ENCODE results near the gene DEAF1.

DEAF1 gene

DNA sequence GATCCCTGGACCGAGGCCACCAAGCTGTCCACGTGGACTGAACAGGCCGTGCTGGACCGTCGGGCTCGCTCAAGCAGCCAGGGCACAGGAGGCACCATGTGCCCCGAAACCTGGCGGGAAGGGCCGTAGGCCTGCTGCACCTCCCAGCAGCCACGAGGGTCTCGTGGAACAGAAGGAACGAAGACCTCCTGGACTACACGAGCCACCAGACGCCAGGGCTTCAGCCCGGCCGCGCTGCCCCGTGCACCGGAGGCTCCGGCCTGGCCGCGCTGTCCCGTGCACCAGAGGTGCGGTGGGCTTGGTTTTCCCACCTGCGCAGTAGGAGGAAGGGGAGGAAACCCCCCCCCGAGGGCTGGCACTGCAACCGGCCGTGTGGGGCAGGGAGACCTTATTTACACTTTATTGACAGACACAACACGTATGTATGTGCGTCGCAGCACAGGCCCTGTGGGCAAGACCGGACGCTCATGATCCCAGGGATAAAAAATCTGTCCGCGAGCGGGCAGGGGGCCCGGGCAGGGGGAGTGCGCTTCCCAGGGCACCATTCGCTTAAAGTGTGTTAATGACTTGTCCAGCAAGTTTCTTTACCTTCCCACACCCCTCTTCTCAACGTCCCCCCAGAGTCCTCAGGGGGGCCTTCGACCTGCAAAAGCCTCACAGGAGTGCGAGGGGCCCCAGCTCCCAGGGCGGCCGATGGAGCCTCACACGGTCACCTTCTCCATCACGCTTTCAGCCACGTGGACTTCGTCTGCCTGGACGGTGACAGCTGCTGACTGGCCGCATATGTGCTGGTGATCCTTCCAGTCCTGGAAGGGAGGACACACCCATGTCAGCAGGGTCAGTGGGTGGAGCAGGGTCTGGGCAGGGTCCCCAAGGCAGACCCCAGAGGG is 50.9 kb downstream of the DEAF1 start:
- DNase-seq, result no peak

DNA sequence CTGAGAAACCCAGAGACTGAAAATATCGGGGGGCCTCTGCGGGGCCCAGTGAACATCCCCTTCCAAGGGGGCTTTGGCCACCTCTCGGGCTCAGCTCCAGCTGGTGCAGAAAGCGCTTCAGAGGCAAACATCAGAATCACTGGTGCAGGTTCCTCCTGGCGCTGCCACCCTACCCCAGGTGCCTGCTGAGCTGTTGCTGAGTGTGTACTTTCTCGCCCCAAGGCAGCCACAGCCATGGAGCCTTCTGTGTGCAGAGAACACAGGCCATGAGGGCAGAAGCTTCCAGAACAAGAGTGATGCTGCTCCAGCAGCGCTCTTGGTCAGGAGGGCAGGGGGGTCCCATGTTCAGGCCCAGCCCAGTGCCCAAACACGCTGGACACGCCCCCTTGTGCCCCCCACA is 51.7 kb downstream of the DEAF1 start:
- no peak for DNase-seq

DNA sequence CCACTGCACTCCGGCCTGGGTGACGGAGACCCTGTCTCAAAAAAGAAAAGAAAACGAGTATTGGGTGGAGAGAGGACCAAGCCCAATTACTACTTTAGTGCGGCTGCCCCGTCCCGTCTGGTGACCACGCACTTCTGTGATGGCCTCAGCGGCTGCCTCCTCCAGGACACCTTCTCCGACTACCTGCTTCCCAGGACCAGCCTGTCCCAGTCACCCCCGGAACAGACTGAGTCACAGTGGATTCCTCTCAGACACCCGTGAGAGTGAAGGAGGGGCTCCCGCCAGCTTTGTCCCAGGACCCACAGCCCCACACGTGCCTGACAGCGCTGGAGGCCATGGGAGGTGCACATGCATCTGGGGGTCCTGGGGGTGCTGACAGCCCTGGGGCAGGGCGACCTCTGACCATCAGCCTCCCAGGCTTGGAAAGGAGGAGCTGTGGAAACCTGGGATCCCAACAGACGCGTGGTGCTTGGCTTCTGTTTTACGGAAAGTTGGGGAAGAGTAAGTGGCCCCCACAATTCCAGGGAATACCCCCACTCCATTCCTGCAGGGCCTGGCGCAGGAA is 53.1 kb downstream of the DEAF1 start:
- no peak for DNase-seq

DNA sequence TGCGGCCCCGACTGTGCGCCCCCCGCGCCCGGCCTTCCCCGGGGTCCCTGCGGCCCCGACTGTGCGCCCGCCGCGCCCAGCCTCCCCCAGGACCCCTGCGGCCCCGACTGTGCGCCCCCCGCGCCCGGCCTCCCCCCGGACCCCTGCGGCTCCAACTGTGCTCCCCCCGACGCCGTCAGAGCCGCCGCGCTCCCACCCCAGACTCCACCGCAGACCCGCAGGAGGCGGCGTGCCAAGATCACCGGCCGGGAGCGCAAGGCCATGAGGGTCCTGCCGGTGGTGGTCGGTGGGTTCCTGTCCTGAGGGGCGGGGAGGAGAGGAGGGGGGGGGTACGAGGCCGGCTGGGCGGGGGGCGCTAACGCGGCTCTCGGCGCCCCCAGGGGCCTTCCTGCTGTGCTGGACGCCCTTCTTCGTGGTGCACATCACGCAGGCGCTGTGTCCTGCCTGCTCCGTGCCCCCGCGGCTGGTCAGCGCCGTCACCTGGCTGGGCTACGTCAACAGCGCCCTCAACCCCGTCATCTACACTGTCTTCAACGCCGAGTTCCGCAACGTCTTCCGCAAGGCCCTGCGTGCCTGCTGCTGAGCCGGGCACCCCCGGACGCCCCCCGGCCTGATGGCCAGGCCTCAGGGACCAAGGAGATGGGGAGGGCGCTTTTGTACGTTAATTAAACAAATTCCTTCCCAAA is 54.9 kb downstream of the DEAF1 start:
- DNase-seq, result no peak

DNA sequence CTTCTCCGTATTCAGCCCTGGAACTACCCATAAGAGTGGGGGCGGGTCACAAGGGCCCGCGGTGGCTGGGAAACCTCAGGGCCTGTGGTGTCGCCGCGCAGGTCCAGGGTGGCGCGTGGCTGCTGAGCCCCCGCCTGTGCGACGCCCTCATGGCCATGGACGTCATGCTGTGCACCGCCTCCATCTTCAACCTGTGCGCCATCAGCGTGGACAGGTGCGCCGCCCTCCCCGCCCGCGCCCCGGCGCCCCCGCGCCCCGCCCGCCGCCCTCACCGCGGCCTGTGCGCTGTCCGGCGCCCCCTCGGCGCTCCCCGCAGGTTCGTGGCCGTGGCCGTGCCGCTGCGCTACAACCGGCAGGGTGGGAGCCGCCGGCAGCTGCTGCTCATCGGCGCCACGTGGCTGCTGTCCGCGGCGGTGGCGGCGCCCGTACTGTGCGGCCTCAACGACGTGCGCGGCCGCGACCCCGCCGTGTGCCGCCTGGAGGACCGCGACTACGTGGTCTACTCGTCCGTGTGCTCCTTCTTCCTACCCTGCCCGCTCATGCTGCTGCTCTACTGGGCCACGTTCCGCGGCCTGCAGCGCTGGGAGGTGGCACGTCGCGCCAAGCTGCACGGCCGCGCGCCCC is 55.6 kb downstream of the DEAF1 start:
- no peak for DNase-seq

DNA sequence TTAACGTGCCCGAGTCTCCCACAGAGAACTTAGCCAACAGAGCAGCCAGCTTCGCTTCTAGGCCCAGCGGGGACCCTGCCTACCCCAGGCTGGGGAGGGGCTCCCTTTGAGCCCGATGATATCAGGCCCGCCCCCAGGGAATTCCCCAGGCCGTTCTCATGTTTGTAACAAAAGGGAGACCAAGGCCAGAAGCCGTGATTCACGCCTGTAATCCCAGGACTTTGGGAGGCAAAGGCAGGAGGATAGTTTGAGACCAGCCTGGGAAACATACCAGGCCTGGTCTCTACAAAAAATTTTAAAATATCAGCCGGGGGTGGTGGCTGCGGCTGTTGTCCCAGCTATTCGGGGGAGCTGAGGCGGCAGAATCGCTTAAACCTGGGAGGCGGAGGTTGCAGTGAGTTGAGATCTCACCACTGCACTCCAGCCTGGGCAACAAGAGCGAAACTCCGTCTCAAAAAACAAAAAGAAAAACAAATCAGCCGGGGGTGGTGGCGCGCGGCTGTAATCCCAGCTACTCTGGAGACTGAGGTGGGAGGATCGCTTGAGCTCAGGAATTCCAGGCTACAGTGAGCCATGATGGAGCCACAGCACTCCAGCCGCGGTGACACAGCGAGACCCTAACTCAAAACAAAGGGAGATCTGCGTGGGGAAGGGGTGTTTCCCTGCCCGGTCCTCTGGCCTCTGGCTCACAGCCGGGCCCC is 56.2 kb downstream of the DEAF1 start:
- no peak for DNase-seq

DNA sequence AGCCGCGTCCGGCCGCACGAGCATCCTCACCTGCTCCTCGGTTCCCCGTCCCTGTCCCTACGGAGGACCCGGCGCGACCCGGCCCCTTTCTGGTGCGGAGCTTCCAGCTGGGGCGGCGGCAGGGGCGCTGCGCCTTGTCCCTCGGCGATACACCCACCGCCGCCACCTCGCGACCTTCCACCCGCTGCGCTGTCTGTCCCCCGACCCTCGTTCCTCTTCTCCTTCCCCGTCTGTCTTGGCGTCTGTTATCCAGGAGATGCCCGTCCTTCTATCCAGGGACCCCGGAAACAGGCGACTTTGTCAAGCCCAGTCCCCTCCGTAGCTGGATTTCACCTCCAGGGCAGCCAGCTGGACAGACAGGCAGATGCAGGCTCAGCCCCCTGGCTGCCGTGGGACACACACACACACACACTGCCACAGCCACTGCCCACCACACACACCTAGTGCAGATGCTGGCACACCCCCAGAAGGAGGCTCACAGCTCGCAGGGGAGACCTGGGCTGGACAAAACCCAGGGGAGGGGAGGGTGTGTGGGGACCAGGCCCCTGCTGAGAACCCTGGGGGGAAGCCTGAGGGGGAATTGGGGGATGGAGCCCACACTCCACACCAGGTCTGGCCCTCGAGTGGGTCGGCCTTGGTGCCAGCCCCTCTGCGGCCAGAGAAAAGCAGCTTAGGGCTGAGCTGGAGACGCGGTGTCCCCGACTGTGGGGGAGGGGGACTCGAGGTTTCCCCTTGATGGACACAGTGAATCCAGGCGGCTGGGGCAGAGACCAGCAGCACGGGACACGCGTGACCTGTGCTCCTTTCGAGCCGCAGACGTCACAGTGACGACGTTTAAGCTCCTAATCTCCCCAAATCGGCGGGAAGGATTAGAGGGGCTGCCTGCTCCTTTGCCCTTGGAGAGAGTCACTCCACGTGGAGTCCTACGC is 57.2 kb downstream of the DEAF1 start:
- no peak for DNase-seq

DNA sequence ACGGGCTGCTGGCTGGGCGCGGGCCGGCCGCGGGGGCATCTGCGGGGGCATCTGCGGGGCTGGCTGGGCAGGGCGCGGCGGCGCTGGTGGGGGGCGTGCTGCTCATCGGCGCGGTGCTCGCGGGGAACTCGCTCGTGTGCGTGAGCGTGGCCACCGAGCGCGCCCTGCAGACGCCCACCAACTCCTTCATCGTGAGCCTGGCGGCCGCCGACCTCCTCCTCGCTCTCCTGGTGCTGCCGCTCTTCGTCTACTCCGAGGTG is 57.8 kb downstream of the DEAF1 start:
- DNase-seq, result no peak

DNA sequence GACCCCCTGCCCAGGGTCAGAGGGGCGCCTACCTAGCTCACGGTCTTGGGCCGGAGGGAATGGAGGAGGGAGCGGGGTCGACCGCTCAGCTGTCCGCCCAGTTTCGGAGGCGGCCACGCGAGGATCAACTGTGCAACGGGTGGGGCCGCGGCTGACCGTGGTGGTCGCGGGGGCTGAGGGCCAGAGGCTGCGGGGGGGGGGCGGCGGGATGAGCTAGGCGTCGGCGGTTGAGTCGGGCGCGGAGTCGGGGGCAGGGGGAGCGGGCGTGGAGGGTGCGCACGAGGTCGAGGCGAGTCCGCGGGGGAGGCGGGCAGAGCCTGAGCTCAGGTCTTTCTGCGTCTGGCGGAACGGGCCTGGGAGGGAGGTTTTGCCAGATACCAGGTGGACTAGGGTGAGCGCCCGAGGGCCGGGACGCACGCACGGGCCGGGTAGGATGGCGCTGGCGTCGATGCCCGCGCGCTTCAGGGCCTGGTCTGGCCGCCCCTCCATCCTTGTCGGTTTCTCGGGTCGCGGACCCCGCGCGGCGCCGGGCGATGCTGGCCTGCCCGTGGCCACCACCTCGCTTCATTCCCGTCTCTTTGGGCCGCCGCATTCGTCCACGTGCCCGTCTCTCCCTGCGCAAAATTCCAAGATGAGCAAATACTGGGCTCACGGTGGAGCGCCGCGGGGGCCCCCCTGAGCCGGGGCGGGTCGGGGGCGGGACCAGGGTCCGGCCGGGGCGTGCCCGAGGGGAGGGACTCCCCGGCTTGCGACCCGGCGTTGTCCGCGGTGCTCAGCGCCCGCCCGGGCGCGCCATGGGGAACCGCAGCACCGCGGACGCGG is 58.3 kb downstream of the DEAF1 start, which contains the start of gene DRD4:
Gene DRD4 (plus strand): TSS at position 759 of the 822 bp plus-strand sequence. CDS start 36 bp downstream, at position 795.
- no peak for DNase-seq

DNA sequence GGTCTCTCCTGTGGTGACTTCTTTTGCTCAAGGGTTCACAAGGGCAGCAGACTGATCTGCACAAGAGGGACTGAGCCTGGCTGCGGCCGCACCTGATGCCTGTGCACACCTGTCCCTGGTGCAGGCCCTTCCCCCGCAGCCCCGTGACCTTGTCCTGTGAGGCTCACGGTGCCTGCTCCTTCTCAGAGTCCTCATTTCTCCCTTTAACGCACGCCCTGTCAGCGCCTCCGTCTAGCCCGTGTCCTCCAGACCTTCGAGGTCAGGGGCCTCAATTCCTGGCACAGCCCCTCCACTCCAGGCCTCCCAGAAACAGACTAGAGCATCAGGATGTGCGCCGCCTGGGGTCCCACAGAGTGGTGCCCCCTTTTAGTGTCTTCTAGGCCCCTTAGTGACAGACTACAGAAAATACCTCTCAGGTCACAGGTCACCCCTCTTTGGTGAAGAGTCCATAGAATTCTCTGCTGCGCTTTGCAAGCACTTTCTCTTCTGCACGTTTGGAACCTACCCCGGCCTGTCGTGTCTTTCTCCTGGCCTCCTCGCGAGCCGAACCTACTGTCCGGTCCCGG is 59.0 kb downstream of the DEAF1 start:
- DNase-seq, result no peak

DNA sequence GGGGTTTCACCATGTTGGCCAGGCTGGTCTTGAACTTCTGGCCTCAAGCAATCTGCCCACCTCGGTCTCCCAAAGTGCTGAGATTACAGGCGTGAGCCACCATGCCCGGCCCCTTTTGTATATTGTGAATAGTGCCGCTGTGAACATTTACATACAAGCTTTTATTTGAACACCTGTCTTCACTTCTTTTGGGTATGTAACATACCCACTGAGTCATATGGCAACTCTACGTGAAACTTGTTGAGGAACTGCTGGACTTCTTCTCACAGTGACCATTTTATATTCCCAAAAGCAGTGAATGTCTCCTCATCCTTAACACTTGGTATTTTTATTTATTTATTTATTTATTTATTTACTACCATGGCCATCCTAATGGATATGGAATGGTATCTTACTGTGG is 64.2 kb downstream of the DEAF1 start:
- no peak for DNase-seq

DNA sequence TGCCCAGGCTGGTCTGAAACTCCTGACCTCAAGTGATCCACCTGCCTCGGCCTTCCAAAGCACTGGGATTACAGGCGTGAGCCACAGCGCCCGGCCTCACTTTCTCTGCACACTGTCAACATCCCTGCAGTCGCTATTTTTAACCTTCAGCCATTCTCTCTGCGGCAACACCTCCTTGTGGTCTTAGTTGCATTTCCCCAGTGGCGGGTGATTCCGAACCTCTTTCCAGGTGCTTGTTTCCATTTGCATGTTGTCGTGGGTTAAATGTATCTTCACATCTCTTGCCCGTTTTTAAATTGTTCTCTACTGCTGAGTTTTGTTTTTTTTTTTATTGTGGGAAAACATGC is 65.8 kb downstream of the DEAF1 start:
- no peak for DNase-seq

DNA sequence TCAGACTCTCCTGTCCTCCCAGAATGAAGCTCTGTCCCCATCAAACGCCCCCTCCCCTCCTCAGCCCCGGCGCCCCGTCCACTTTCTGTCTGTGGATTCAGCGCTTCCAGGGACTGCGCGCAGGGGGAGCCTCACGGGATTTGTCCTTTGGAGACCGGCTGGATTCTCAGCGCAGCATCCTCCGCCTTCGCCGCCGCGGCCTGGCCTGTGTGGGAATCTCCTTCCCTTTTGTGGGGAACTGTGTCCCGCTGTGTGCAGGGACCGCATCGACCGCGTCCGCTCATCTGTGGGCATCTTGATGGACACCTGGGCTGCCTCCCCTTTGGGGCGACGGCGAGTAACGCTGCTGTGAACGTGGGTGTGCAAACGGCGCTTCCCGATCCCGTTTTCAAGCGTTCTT is 67.0 kb downstream of the DEAF1 start:
- DNase-seq, result no peak

DNA sequence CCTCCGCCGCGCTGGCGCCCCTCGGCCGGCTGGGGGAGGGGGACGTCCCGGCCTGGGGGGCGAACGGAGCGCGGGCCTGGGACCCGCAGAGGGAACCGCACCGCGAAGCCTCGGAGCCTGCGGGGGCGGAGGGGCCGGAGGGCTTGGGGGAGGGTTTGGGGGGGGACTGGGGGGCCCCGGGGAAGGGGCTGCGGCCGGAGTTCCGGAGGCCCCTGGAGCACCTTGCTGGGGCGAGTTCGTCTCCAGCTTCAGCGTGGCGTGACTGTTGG is 67.8 kb downstream of the DEAF1 start:
- no peak for DNase-seq

DNA sequence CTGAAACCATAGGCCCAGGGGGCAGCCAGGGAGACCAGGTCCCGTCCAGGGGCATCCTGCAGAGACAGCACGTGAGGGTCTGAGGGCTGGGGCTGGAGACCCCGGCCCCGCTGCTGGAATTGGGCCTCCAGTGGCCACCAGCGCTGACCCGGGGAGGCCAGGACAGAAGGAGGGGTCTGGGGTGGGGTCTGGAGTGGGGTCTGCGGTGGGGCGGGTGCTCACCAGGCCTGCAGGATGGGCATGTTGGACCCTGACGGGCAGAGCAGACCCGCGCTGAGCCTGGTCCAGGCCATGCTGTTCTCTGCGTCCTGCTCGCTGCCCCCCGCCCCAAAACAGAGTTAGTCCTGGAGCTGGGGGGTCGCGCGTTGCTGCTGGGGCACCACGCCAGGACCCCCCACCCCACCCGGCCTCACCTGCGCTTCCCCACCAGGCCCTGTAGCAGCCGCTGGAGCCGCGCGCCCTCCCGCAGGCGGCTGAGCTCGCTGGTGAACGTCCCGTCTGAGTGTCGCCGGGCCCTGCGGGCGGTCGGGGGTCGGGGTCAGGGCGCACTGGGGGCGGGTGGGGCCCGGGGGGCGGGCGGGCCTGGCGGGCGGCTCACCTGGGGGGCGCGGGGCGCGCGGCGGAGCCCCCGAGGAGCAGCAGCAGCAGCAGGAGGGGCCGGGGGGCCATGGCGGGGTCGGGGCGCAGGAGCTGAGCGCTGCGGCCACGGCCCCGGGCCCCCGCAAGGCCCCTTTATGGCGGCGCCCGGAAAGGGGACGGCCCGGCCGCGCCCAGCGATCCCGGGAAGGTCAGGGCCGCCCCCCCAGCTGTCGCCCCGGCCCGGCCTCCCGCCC is 68.3 kb downstream of the DEAF1 start, which contains the start of gene SCT:
Gene SCT (minus strand): TSS at position 707 of the 833 bp plus-strand sequence. CDS start 38 bp downstream, at position 669.
- DNase-seq, result no peak

DNA sequence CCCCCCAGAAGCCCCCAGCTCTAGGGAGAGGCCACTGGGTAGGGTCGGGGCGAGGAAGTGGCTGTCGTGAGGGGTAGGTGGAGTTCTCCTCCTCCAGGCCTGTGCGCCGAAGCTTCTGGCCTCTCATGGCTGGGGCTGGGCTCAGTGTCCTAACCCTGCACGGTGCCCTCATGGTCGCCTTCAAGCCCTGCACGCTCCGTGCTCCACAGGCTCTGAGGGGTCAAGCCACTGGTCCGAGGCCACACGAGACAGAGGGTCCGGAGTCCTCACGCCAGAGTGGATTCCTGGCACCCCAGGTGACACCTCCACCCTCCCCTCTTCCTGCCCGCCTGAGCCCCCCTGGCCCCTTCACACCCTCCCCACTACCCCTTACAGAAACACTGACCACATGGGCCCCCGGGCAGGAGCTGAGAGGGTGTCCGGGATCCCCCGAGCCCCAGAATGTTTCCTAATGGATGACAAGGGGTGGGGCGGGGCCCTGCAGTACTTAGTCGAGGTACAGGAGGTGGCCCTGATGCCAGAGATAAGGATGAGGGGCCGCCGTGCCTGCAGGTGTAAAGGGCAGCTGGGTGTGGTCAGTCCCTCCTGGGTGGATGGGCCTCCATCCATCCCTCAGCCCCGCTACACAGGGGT is 69.3 kb downstream of the DEAF1 start:
- DNase-seq, result no peak

DNA sequence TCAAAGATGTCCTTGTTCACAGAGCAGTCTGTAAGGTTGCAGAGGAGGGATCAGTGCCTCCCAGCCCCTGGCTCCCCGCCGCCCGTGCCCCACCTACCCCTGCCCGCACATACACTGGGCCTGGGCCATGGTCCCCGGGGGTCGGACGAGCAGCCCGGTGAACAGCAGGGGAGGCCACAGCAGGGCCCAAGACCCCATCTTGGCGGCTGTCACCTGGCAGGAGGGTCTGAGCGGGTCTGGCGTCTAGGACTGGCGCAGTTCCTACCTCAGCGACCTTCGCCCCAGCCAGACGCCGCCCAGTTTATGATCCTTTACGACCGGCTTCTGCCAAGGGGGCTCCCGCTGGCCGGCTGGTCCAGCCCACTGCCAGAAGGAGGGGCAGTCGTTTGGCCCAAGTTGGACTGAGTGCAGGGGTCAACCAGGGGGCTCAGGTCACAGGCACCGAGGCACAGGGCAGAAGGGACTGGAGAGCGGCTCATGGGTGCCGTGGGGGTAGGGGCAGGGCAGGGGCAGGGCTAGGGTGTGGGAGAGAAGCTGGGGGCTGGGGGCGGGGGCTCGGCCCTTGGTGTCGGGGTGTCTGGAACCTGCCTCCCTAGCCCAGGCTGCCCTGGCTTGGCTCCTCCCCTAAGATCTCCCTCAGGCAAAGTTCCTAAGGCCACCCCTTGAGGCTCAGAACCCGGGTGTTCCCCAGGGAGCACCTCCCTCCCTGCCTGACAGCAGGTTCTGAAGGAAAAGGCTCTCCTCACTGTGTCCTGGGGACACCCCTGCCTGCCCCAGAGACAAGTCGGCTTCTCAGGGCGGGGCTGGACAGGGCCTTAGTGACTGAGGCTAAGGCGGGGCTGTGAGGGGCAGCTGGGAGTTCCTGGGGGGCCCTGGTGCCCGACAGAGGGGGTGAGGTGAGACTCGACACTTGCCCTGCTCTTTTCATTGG is 70.1 kb downstream of the DEAF1 start, which contains the start of gene CDHR5:
Gene CDHR5 (minus strand): TSS at position 251 of the 931 bp plus-strand sequence. CDS start 53 bp downstream, at position 198.
- DNase-seq, result no peak

All from activated CD8-positive, alpha-beta memory T cell treated with anti-CD3 and anti-CD28 coated beads, Interleukin-2, amount 50 U/mL, for 4 hours (primary cell).